H1 (cell line): ENCODE results near the gene SLC39A10. TPM values are rescaled to one million over a fixed set of nuclear protein-coding genes. Genes with fewer than 3 reads are reported as not detected.

Source experiments
- CTCF ChIA-PET: fragments of 300-600 bp; sonication (Branson Sonifier 250); formaldehyde crosslinking; loops from one replicate; lab custom pipeline; 2021; ENCODE audit not compliant: partially characterized antibody; lab: Charles Lee
- POLR2A ChIA-PET: fragments of 300-600 bp; sonication (Branson Sonifier 250); formaldehyde crosslinking; loops from one replicate; lab custom pipeline; 2021; ENCODE audit warnings: inconsistent platforms; ENCODE audit not compliant: partially characterized antibody; lab: Charles Lee
- DNase-seq, 2 experiments: peaks; one replicate each; pipeline versions ENCODE4 v3.0.0 to v3.0.0-alpha.2; 2010 to 2022; ENCODE audit warnings: low spot score in 2 of 2, low read depth in 1 of 2, mixed read lengths in 1 of 2
- FAIRE-seq: peaks from 2 replicates; lab custom pipeline; 2011; peaks lifted over from hg19 to GRCh38; lab: Jason Lieb, UNC
- H2AFZ ChIP-seq: 2 replicates; pipeline ENCODE4 v1.8.1; 2012; ENCODE audit warnings: low read length, inconsistent platforms
- H2AK5ac ChIP-seq: 2 replicates; pipeline ENCODE4 v1.6.1; 2013; ENCODE audit warnings: low read depth, low read length
- H2BK120ac ChIP-seq: replicated peaks from 2 replicates; pipeline ENCODE3; 2013; ENCODE audit warnings: low read depth, low read length, inconsistent platforms
- H2BK12ac ChIP-seq: 2 replicates; pipeline ENCODE4 v1.6.1; 2013; ENCODE audit warnings: low read depth, low read length
- H2BK15ac ChIP-seq: 2 replicates; pipeline ENCODE4 v1.6.1; 2013; ENCODE audit warnings: low read length
- H2BK20ac ChIP-seq: 2 replicates; pipeline ENCODE4 v1.6.1; 2013; ENCODE audit warnings: low read length
- H2BK5ac ChIP-seq: 2 replicates; pipeline ENCODE4 v1.6.1; 2013; ENCODE audit warnings: low read depth, low read length
- H3K14ac ChIP-seq: 2 replicates; pipeline ENCODE4 v1.6.1; 2013; ENCODE audit warnings: inconsistent platforms; ENCODE audit not compliant: insufficient read length
- H3K18ac ChIP-seq: 2 replicates; pipeline ENCODE4 v1.6.1; 2013; ENCODE audit warnings: low read length; ENCODE audit errors: extremely low read depth
- H3K23ac ChIP-seq: 2 replicates; pipeline ENCODE4 v1.6.1; 2013; ENCODE audit warnings: inconsistent platforms; ENCODE audit not compliant: insufficient read length
- H3K23me2 ChIP-seq: 2 replicates; pipeline ENCODE4 v1.6.1; 2013; ENCODE audit warnings: low read depth, low read length
- H3K27ac ChIP-seq: 2 replicates; pipeline ENCODE4 v1.6.1; 2011; ENCODE audit warnings: low read depth, low read length, inconsistent platforms
- H3K27me3 ChIP-seq, 4 experiments: replicated peaks in 1 of 4; 1 replicate in 1 of 4; 2 replicates in 3 of 4; pipeline versions ENCODE4 v1.6.1 to v1.8.1; 2011 to 2013; ENCODE audit warnings: low read length in 3 of 4, mild to moderate bottlenecking in 3 of 4, inconsistent platforms in 2 of 4, mixed read lengths in 2 of 4, moderate library complexity in 1 of 4; ENCODE audit not compliant: control insufficient read depth in 3 of 4, insufficient read depth in 3 of 4; ENCODE audit errors: extremely low read depth in 1 of 4
- H3K36me3 ChIP-seq, 4 experiments: 2 replicates each; pipeline versions ENCODE4 v1.6.1 to v1.8.1; 2011 to 2013; ENCODE audit warnings: mild to moderate bottlenecking in 4 of 4, low read length in 3 of 4, moderate library complexity in 2 of 4, control low read depth in 1 of 4, inconsistent platforms in 1 of 4; ENCODE audit not compliant: insufficient read depth in 4 of 4, control insufficient read depth in 2 of 4
- H3K4ac ChIP-seq: replicated peaks from 2 replicates; pipeline ENCODE3; 2013; ENCODE audit warnings: low read length, low read depth, mixed read lengths, inconsistent platforms; ENCODE audit not compliant: insufficient read length
- H3K4me1 ChIP-seq, 4 experiments: replicated peaks in 1 of 4; 1 replicate in 1 of 4; 2 replicates in 3 of 4; pipeline versions ENCODE4 v1.6.1 to v1.8.1; 2011 to 2013; ENCODE audit warnings: low read length in 3 of 4, inconsistent platforms in 2 of 4, mixed read lengths in 1 of 4; ENCODE audit not compliant: insufficient read depth in 4 of 4, control insufficient read depth in 3 of 4
- H3K4me2 ChIP-seq, 2 experiments: 2 replicates each; pipeline versions ENCODE4 v1.6.1 to v1.8.1; 2011 to 2013; ENCODE audit warnings: low read depth in 2 of 2, low read length in 2 of 2, control low read depth in 1 of 2, inconsistent platforms in 1 of 2, mild to moderate bottlenecking in 1 of 2; ENCODE audit not compliant: insufficient read depth in 1 of 2
- H3K4me3 ChIP-seq, 4 experiments: fragments of 200-600, 300-600 bp in 1 of 4; sonication (generic), shearing (Covaris generic), sonication (Bioruptor Twin) in 1 of 4; 2 replicates each; pipeline versions ENCODE4 v1.5.1 to v1.8.1; 2011 to 2016; ENCODE audit warnings: low read length in 4 of 4, low read depth in 3 of 4, control low read depth in 2 of 4, inconsistent platforms in 2 of 4, mild to moderate bottlenecking in 2 of 4, mixed read lengths in 1 of 4, moderate library complexity in 1 of 4; ENCODE audit not compliant: insufficient read depth in 2 of 4; ENCODE audit errors: extremely low read depth in 1 of 4
- H3K56ac ChIP-seq: replicated peaks from 2 replicates; pipeline ENCODE3; 2013; ENCODE audit warnings: low read depth, mild to moderate bottlenecking, mixed read lengths, low read length, inconsistent platforms; ENCODE audit not compliant: insufficient read length
- H3K79me1 ChIP-seq: 2 replicates; pipeline ENCODE4 v1.6.1; 2013; ENCODE audit warnings: low read depth, low read length, control low read depth
- H3K79me2 ChIP-seq, 2 experiments: 2 replicates each; pipeline versions ENCODE4 v1.6.1 to v1.8.1; 2012 to 2013; ENCODE audit warnings: low read length in 2 of 2, mild to moderate bottlenecking in 2 of 2, inconsistent platforms in 1 of 2; ENCODE audit not compliant: insufficient read depth in 2 of 2, control insufficient read depth in 1 of 2
- H3K9ac ChIP-seq, 4 experiments: replicated peaks in 1 of 4; 1 replicate in 1 of 4; 2 replicates in 3 of 4; pipeline versions ENCODE4 v1.6.1 to v1.8.1; 2011 to 2013; ENCODE audit warnings: low read depth in 3 of 4, low read length in 3 of 4, control low read depth in 2 of 4, mild to moderate bottlenecking in 2 of 4, moderate library complexity in 2 of 4, inconsistent platforms in 1 of 4; ENCODE audit errors: extremely low read depth in 1 of 4
- H3K9me3 ChIP-seq, 2 experiments: 2 replicates each; pipeline versions ENCODE4 v1.6.1 to v1.8.1; 2012 to 2013; ENCODE audit warnings: mild to moderate bottlenecking in 2 of 2, moderate library complexity in 2 of 2, control low read depth in 1 of 2, inconsistent platforms in 1 of 2, low read depth in 1 of 2, low read length in 1 of 2, mixed read lengths in 1 of 2; ENCODE audit not compliant: insufficient read depth in 2 of 2
- H4K20me1 ChIP-seq, 2 experiments: replicated peaks in 1 of 2; 2 replicates each; pipeline versions ENCODE3 to v1.8.1; 2011 to 2013; ENCODE audit warnings: inconsistent platforms in 2 of 2, low read length in 2 of 2, mild to moderate bottlenecking in 1 of 2; ENCODE audit not compliant: insufficient read depth in 2 of 2, control insufficient read depth in 1 of 2
- H4K5ac ChIP-seq: 2 replicates; pipeline ENCODE4 v1.6.1; 2013; ENCODE audit warnings: low read length, low read depth, mixed read lengths, inconsistent platforms; ENCODE audit not compliant: insufficient read length
- H4K8ac ChIP-seq: 2 replicates; pipeline ENCODE4 v1.8.0; 2013; ENCODE audit warnings: mild to moderate bottlenecking, moderate library complexity, low read length, inconsistent platforms; ENCODE audit not compliant: insufficient read depth; ENCODE audit errors: extremely low read depth
- H4K91ac ChIP-seq: replicated peaks from 2 replicates; pipeline ENCODE3; 2013; ENCODE audit warnings: low read length, mixed read lengths, inconsistent platforms; ENCODE audit not compliant: insufficient read length
- CTBP2 ChIP-seq: IDR thresholded peaks from 2 replicates; pipeline ENCODE4 v1.7.0; 2011; ENCODE audit warnings: borderline replicate concordance, mild to moderate bottlenecking, moderate library complexity, mixed read lengths, low read length; ENCODE audit not compliant: insufficient read depth, insufficient read length
- EZH2 ChIP-seq: fragments of 200-600 bp; sonication (generic); IDR thresholded peaks from 2 replicates; pipeline ENCODE4 v1.7.1; 2012; ENCODE audit warnings: low read depth, mild to moderate bottlenecking, moderate library complexity, low read length, inconsistent platforms; ENCODE audit not compliant: severe bottlenecking
- GTF2F1 ChIP-seq: IDR thresholded peaks from 2 replicates; pipeline ENCODE4 v1.6.1; 2012; ENCODE audit warnings: low read depth, low read length, improper control_type of control experiment, borderline replicate concordance
- HDAC6 ChIP-seq: IDR thresholded peaks from one replicate; pipeline ENCODE4 v1.7.1; 2012; ENCODE audit warnings: low read depth, mild to moderate bottlenecking, inconsistent platforms, low read length, moderate library complexity
- JUN ChIP-seq: IDR thresholded peaks from 2 replicates; pipeline ENCODE4 v1.6.1; 2011; ENCODE audit warnings: low read depth, mild to moderate bottlenecking, improper control_type of control experiment, low read length
- KDM1A ChIP-seq: fragments of 200-600, 300-600 bp; sonication (generic); IDR thresholded peaks from 2 replicates; pipeline ENCODE4 v1.7.1; 2016; ENCODE audit warnings: mild to moderate bottlenecking, low read length, borderline replicate concordance
- NANOG ChIP-seq: IDR thresholded peaks from 2 replicates; pipeline ENCODE4 v1.6.1; 2011; ENCODE audit warnings: low read length, low read depth, mild to moderate bottlenecking, inconsistent platforms; ENCODE audit not compliant: insufficient read depth, poor library complexity, severe bottlenecking
- RNF2 ChIP-seq: fragments of 200-900, 300-1000 bp; sonication (generic); IDR thresholded peaks from 2 replicates; pipeline ENCODE4 v1.7.1; 2016; ENCODE audit warnings: borderline replicate concordance, low read depth, mild to moderate bottlenecking, antibody characterized with exemption, low read length; ENCODE audit not compliant: poor library complexity, severe bottlenecking; ENCODE audit errors: missing control alignments
- SIX5 ChIP-seq: IDR thresholded peaks from 2 replicates; pipeline ENCODE4 v1.6.1; 2011; ENCODE audit warnings: mild to moderate bottlenecking, low read depth, low read length
- SP2 ChIP-seq: IDR thresholded peaks from 2 replicates; pipeline ENCODE4 v1.6.1; 2012; ENCODE audit warnings: mild to moderate bottlenecking, low read length, inconsistent platforms
- SRF ChIP-seq: IDR thresholded peaks from 2 replicates; pipeline ENCODE4 v1.6.1; 2011; ENCODE audit warnings: mild to moderate bottlenecking, low read depth, low read length, moderate library complexity
- TCF12 ChIP-seq: IDR thresholded peaks from 2 replicates; pipeline ENCODE4 v1.6.1; 2011; ENCODE audit warnings: low read depth, mild to moderate bottlenecking, low read length
- ZNF274 ChIP-seq: IDR thresholded peaks from 2 replicates; pipeline ENCODE4 v1.7.0; 2012; ENCODE audit warnings: low read length, borderline replicate concordance; ENCODE audit errors: extremely low read depth
- WGBS, 2 experiments: shearing (Covaris generic) in 1 of 2; methylation state at CpG; one replicate each; pipeline versions ENCODE4 v1.1.6 to v1.1.7; 2013 to 2015; ENCODE audit warnings: low lambda C conversion rate in 2 of 2, mixed read lengths in 2 of 2, inconsistent platforms in 1 of 2, low coverage in 1 of 2, missing lambda C conversion rate in 1 of 2; ENCODE audit not compliant: insufficient replicate concordance in 2 of 2, insufficient coverage in 1 of 2, insufficient read length in 1 of 2; ENCODE audit errors: extremely low coverage in 1 of 2, missing lambda C conversion rate in 1 of 2; 5-methylcytosine and 5-hydroxymethylcytosine counted together
- polyA plus RNA-seq, 7 experiments: library from polyadenylated mRNA; depleted of rRNA in 3 of 7; stranded (reverse) in 5 of 7; unstranded in 2 of 7; fragments of >200 nt in 5 of 7; fragments of 200-250 nt in 2 of 7; gene quantifications; 1 replicate in 5 of 7; 2 replicates in 1 of 7; 4 replicates in 1 of 7; pipeline versions ENCODE4 v1.2.1 to v1.2.3, GENCODE V29; 2011 to 2013; ENCODE audit warnings: missing spikeins in 2 of 7, mixed read lengths in 2 of 7
- total RNA-seq: library from RNA; stranded (reverse); fragmentation: NEBNext Ultra II Directional; extraction: Animal tissue kit (Norgen Biotek cat#: 25700); gene quantifications from 2 replicates; pipeline ENCODE4 v1.2.1, GENCODE V29; 2021

The SLC39A10 gene
- total and polyA plus RNA-seq, 2 of the 8 experiments (the other 6 are each of a cell fraction or from before 2014, with no cell fraction given), result 68.1 to 234 TPM

GRCh38 chr2:195659114-195659513 is 2.1 kb downstream of the SLC39A10 start:
- WGBS, 2 experiments, result 87% methylated on average over 5 of the region's 5 CpGs; no CpG with 5 or more reads in 1 of the 2 experiments
- no peak overlapping the region for H4K91ac ChIP-seq
- no peak overlapping the region for H2AFZ ChIP-seq
- no peak overlapping the region for H3K4ac ChIP-seq
- peaks cover 4 to 66% of the 10 kb centered on the region in 2 experiments; a peak in 3 of 4 replicates for H3K79me2 ChIP-seq
- H3K14ac ChIP-seq, result no peak overlapping the region
- H3K9me3 ChIP-seq, result no peaks in the 10 kb centered on the region
- no peak overlapping the region for H2BK15ac ChIP-seq
- no peak overlapping the region for H3K23ac ChIP-seq
- H4K8ac ChIP-seq, result no peak overlapping the region
- peaks cover 5 to 10% of the 10 kb centered on the region in 2 experiments for H4K20me1 ChIP-seq
- H3K18ac ChIP-seq, result no peak overlapping the region
- H4K5ac ChIP-seq, result no peak overlapping the region
- no peak overlapping the region for H3K56ac ChIP-seq
- H2BK20ac ChIP-seq, result no peak overlapping the region
- H3K4me3 ChIP-seq, result peak overlapping the region in 2 of 4 experiments; percentile 12 to 96; a peak in 3 of 8 replicates
- peaks cover 3% of the 10 kb centered on the region; the same call in 1 of the 2 replicates for H3K23me2 ChIP-seq
- H3K4me1 ChIP-seq, result peaks cover 2 to 10% (median 5%) of the 10 kb centered on the region in 4 experiments; a peak in 5 of 7 replicates
- peak overlapping the region; percentile 52 to 77 for H3K4me2 ChIP-seq
- H3K9ac ChIP-seq, result no peak overlapping the region
- no peak overlapping the region for H2BK5ac ChIP-seq
- CTCF ChIA-PET, result interaction anchor here (0.7 to 3.3 kb wide), 14 partner anchors 8 to 673 kb away, joined by 3 to 40 read pairs (median 7); no protein-coding TSS in a partner anchor
- POLR2A ChIA-PET, result interaction anchor here (1.5 kb wide), 1 partner anchor 13 kb away, joined by 6 read pairs; no protein-coding TSS in a partner anchor
- no peak for DNase-seq
- FAIRE-seq, result no peak
- no peaks in the 10 kb centered on the region for H3K27me3 ChIP-seq
- H2BK12ac ChIP-seq, result no peak overlapping the region
- H3K36me3 ChIP-seq, result peaks cover 0 to 5% (median 0%) of the 10 kb centered on the region in 4 experiments; a peak in 1 of 8 replicates
- no peak overlapping the region for H2AK5ac ChIP-seq
- no peaks in the 10 kb centered on the region for H3K79me1 ChIP-seq
- H2BK120ac ChIP-seq, result no peak overlapping the region
- H3K27ac ChIP-seq, result no peak overlapping the region
- TF ChIP-seq ZNF274 (no peak), EZH2 (no peak), JUN (no peak), SRF (no peak), CTBP2 (no peak), SP2 (no peak), TCF12 (no peak), GTF2F1 (no peak), NANOG (no peak), HDAC6 (no peak), RNF2 (no peak), KDM1A (no peak), SIX5 (no peak)
